HepG2 (cell line): ENCODE measurements around the gene PTCD2. TPM values are rescaled to one million over a fixed set of nuclear protein-coding genes. Genes with fewer than 3 reads are reported as not detected.

Experiments used
- ATAC-seq: fragments of 200-7000 bp; cut with Tn5 transposase; 3 replicates; pipeline ENCODE4 v1.9.1; 2020; ENCODE audit warnings: mild to moderate bottlenecking, moderate library complexity
- BruUV-seq: library from RNA; stranded (reverse); fragments of 400-500 nt; replicated peaks from 2 replicates; lab custom pipeline; 2021; lab: Mats Ljungman, UMichigan
- CTCF ChIA-PET: fragments of 300-600 bp; formaldehyde crosslinking; extraction: SDS; loops from one replicate; lab custom pipeline; 2021; ENCODE audit warnings: low total read pairs, inconsistent platforms, low intra/inter-chr PET ratio; lab: Yijun Ruan, JAX
- POLR2A ChIA-PET: fragments of 350-600 bp; sonication (Branson Sonifier 250); formaldehyde crosslinking; loops from one replicate; lab custom pipeline; 2020; ENCODE audit warnings: antibody characterized with exemption, inconsistent platforms; lab: Yijun Ruan, JAX
- DNase-seq: peaks from one replicate; pipeline ENCODE4 v3.0.0-alpha.2; 2015; ENCODE audit warnings: low spot score
- FAIRE-seq: peaks from 3 replicates; lab custom pipeline; 2011; peaks lifted over from hg19 to GRCh38; lab: Jason Lieb, UNC
- H2AFZ ChIP-seq: one replicate; pipeline ENCODE4 v1.6.1; 2011; ENCODE audit warnings: low read length, inconsistent platforms
- H3K27ac ChIP-seq: fragments of 300-600 bp; 3 replicates; pipeline ENCODE4 v1.8.0; 2011; ENCODE audit warnings: mixed run types, mild to moderate bottlenecking, mixed read lengths, low read length, inconsistent platforms; ENCODE audit not compliant: insufficient read depth; ENCODE audit errors: extremely low read length
- H3K27me3 ChIP-seq, 2 experiments: fragments of 200-600 bp in 1 of 2; 2 replicates in 1 of 2; 3 replicates in 1 of 2; pipeline versions ENCODE4 v1.6.0 to v1.8.0; 2011; ENCODE audit warnings: low read length in 2 of 2, mild to moderate bottlenecking in 2 of 2, moderate library complexity in 2 of 2, inconsistent platforms in 1 of 2; ENCODE audit not compliant: insufficient read depth in 2 of 2, control insufficient read depth in 1 of 2
- H3K36me3 ChIP-seq, 2 experiments: fragments of 200-600 bp in 1 of 2; replicated peaks in 1 of 2; 2 replicates in 1 of 2; 3 replicates in 1 of 2; pipeline versions ENCODE4 v1.5.1 to v1.8.0; 2011; ENCODE audit warnings: low read length in 2 of 2, inconsistent platforms in 1 of 2; ENCODE audit not compliant: insufficient read depth in 2 of 2, control insufficient read depth in 1 of 2
- H3K4me1 ChIP-seq: 2 replicates; pipeline ENCODE4 v1.5.1; 2012; ENCODE audit warnings: low read length, inconsistent platforms; ENCODE audit not compliant: insufficient read depth
- H3K4me2 ChIP-seq: 2 replicates; pipeline ENCODE4 v1.6.0; 2011; ENCODE audit warnings: low read depth, low read length, inconsistent platforms
- H3K4me3 ChIP-seq, 3 experiments: fragments of 200-600 bp in 1 of 3; sonication (generic), shearing (Covaris generic) in 1 of 3; replicated peaks in 1 of 3; 2 replicates each; pipeline ENCODE4 v1.5.1; 2011 to 2016; ENCODE audit warnings: low read length in 3 of 3, inconsistent platforms in 2 of 3, low read depth in 2 of 3, mild to moderate bottlenecking in 2 of 3, control low read depth in 1 of 3, mixed read lengths in 1 of 3; ENCODE audit not compliant: insufficient read depth in 1 of 3
- H3K79me2 ChIP-seq: one replicate; pipeline ENCODE4 v1.6.1; 2011; ENCODE audit warnings: low read length, inconsistent platforms; ENCODE audit not compliant: insufficient read depth
- H3K9ac ChIP-seq: 2 replicates; pipeline ENCODE4 v1.6.0; 2011; ENCODE audit warnings: mild to moderate bottlenecking, low read depth, low read length, inconsistent platforms; ENCODE audit not compliant: insufficient read depth
- H3K9me3 ChIP-seq: 2 replicates; pipeline ENCODE4 v1.5.1; 2012; ENCODE audit warnings: mild to moderate bottlenecking, low read length
- H4K20me1 ChIP-seq: 2 replicates; pipeline ENCODE4 v1.6.0; 2011; ENCODE audit warnings: inconsistent platforms, mild to moderate bottlenecking, low read length, moderate library complexity; ENCODE audit not compliant: insufficient read depth
- FOXM1 ChIP-seq: sonication (generic); formaldehyde crosslinking; IDR thresholded peaks from 2 replicates; pipeline ENCODE4 v1.5.0; 2020; ENCODE audit warnings: missing genetic modification reagents
- HNRNPL ChIP-seq: fragments of 200-400 bp; formaldehyde crosslinking; IDR thresholded peaks from 2 replicates; pipeline ENCODE4 v1.6.1; 2017; ENCODE audit warnings: mild to moderate bottlenecking, low read depth, low read length
- HOXA3 ChIP-seq: sonication (generic); formaldehyde crosslinking; IDR thresholded peaks from 2 replicates; pipeline ENCODE4 v1.5.0; 2020; ENCODE audit warnings: missing genetic modification reagents
- LBX2 ChIP-seq: sonication (generic); formaldehyde crosslinking; IDR thresholded peaks from 2 replicates; pipeline ENCODE4 v1.5.0; 2020; ENCODE audit warnings: missing genetic modification reagents, mild to moderate bottlenecking, borderline replicate concordance
- RXRB ChIP-seq: IDR thresholded peaks from 2 replicates; pipeline ENCODE4 v1.6.1; 2016; ENCODE audit warnings: borderline replicate concordance, missing genetic modification reagents, missing compliant biosample characterization
- ZNF256 ChIP-seq: sonication (generic); formaldehyde crosslinking; conservative IDR thresholded peaks from 2 replicates; pipeline ENCODE4 v1.4.0; 2020; ENCODE audit warnings: missing genetic modification reagents
- ZNF296 ChIP-seq: sonication (generic); formaldehyde crosslinking; conservative IDR thresholded peaks from 2 replicates; pipeline ENCODE4 v1.5.0; 2020; ENCODE audit warnings: mild to moderate bottlenecking, missing genetic modification reagents
- ZNF354B ChIP-seq: sonication (generic); formaldehyde crosslinking; IDR thresholded peaks from 2 replicates; pipeline ENCODE4 v1.8.0; 2022; ENCODE audit warnings: mild to moderate bottlenecking, missing genetic modification reagents
- ZNF503 ChIP-seq: sonication (generic); formaldehyde crosslinking; IDR thresholded peaks from 2 replicates; pipeline ENCODE4 v1.4.0; 2020; ENCODE audit warnings: missing genetic modification reagents
- ZNF772 ChIP-seq: sonication (generic); formaldehyde crosslinking; IDR thresholded peaks from 2 replicates; pipeline ENCODE4 v1.5.0; 2020; ENCODE audit warnings: mild to moderate bottlenecking, missing genetic modification reagents
- ZNF841 ChIP-seq: sonication (generic); formaldehyde crosslinking; IDR thresholded peaks from 2 replicates; pipeline ENCODE4 v1.8.1; 2023; ENCODE audit warnings: missing genetic modification reagents, borderline replicate concordance
- WGBS: methylation state at CpG from one replicate; pipeline ENCODE4 v1.1.6; 2017; ENCODE audit warnings: low lambda C conversion rate; 5-methylcytosine and 5-hydroxymethylcytosine counted together
- in situ Hi-C: cut with HindIII; loops from 2 replicates; pipeline ENCODE4 v1.10.0; 2017; ENCODE audit warnings: low pct_unique_long_range_greater_than_20kb; ENCODE audit not compliant: extremely low pct_ligation_motif_present
- intact Hi-C: fragments of 100-400 bp; cut with micrococcal nuclease; formaldehyde crosslinking; loops from one replicate; pipeline ENCODE4 v1.10.0; 2022; ENCODE audit not compliant: unreplicated experiment
- polyA plus RNA-seq, 8 experiments: library from polyadenylated mRNA; depleted of rRNA in 3 of 8; stranded (reverse) in 7 of 8; unstranded in 1 of 8; fragments of >200 nt; fragmentation: Illumina TruSeq in 4 of 8; extraction: Trizol in 4 of 8; gene quantifications; 2 replicates each; pipeline versions ENCODE4 v1.2.1 to v1.2.3, GENCODE V29; 2011 to 2016; ENCODE audit warnings: low read depth in 4 of 8, missing spikeins in 1 of 8, mixed read lengths in 1 of 8; ENCODE audit not compliant: insufficient read depth in 1 of 8
- total RNA-seq, 5 experiments: library from RNA; depleted of rRNA; stranded (reverse); fragments of >200 nt; fragmentation: Illumina TruSeq; extraction: Trizol; gene quantifications; 2 replicates each; pipeline ENCODE4 v1.2.3, GENCODE V29; 2016; ENCODE audit warnings: low read depth in 1 of 5

The PTCD2 gene
- total and polyA plus RNA-seq, 2 of the 13 experiments (the other 11 are each of a cell fraction or from before 2014, with no cell fraction given), result 5.3 to 6.4 TPM

GRCh38 chr5:72282878-72283277 lies 37.3 kb upstream of the PTCD2 start:
- no peak overlapping the region for H3K9ac ChIP-seq
- H3K4me1 ChIP-seq, result peaks cover 42% of the 10 kb centered on the region
- ATAC-seq (no peak), FAIRE-seq (no peak), DNase-seq (no peak)
- peak overlapping the region; percentile 42 for H3K27ac ChIP-seq
- H2AFZ ChIP-seq, result no peak overlapping the region
- H3K36me3 ChIP-seq, result peaks cover 2 to 24% of the 10 kb centered on the region in 2 experiments
- 96% methylated on average over 2 of the region's 2 CpGs for WGBS
- peaks cover 2% of the 10 kb centered on the region for H3K79me2 ChIP-seq
- ChIA-PET POLR2A (interaction anchor here (0.8 to 0.9 kb wide), 2 partner anchors 10 to 25 kb away, joined by 3 to 4 read pairs; no protein-coding TSS in a partner anchor), CTCF (no interaction called here)
- H3K4me3 ChIP-seq, result no peak overlapping the region
- H3K27me3 ChIP-seq, result no peaks in the 10 kb centered on the region
- intact Hi-C loops (no loop called here), in situ Hi-C loops (no loop called here)
- H4K20me1 ChIP-seq, result no peaks in the 10 kb centered on the region
- TF ChIP-seq ZNF354B (CRISPR knock-in tag) (no peak), ZNF841 (no peak), ZNF503 (CRISPR knock-in tag) (no peak), ZNF772 (CRISPR knock-in tag) (no peak), ZNF256 (no peak), HNRNPL (no peak), ZNF296 (CRISPR knock-in tag) (no peak), HOXA3 (CRISPR knock-in tag) (no peak), FOXM1 (CRISPR knock-in tag) (no peak), LBX2 (CRISPR knock-in tag) (no peak), RXRB (CRISPR knock-in tag) (no peak)
- TF ChIP-seq, all 625 proteins: peak for 0
- H3K4me2 ChIP-seq, result no peak overlapping the region
- no peaks in the 10 kb centered on the region for H3K9me3 ChIP-seq
- BruUV-seq, result no TSS peak
